ENCODE results near the gene ENG.

DNA sequence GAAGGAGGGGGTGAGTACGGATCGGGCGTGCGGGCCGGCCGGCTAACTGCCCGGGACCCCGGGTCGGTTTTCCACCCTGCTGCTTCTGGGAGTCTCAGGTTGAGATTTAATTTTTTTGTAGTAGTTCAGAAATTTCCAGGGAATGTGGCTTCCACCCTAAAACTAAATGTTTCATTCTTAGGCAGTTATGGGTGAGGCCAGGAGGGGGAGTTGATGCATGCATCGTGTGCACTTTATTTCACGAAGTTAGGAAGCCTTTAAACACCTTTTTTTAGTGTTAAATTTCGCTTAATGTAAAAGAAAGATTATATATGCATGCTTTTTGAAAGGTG is 67.7 kb downstream of the ENG start:
- TF ChIP-seq, protein P1, sequence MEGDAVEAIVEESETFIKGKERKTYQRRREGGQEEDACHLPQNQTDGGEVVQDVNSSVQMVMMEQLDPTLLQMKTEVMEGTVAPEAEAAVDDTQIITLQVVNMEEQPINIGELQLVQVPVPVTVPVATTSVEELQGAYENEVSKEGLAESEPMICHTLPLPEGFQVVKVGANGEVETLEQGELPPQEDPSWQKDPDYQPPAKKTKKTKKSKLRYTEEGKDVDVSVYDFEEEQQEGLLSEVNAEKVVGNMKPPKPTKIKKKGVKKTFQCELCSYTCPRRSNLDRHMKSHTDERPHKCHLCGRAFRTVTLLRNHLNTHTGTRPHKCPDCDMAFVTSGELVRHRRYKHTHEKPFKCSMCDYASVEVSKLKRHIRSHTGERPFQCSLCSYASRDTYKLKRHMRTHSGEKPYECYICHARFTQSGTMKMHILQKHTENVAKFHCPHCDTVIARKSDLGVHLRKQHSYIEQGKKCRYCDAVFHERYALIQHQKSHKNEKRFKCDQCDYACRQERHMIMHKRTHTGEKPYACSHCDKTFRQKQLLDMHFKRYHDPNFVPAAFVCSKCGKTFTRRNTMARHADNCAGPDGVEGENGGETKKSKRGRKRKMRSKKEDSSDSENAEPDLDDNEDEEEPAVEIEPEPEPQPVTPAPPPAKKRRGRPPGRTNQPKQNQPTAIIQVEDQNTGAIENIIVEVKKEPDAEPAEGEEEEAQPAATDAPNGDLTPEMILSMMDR (IDR thresholded peaks at IDR 0.05): peak in 3 of 4 experiments; percentile 16 to 45 (median 38)
- TF ChIP-seq POLR2A (IDR thresholded peaks at IDR 0.05) (no peak), POLR2AphosphoS5 (IDR thresholded peaks at IDR 0.05) (no peak)
